ENCODE measurements around the gene ST6GALNAC1. TPM values are rescaled to one million over a fixed set of nuclear protein-coding genes. Genes with fewer than 3 reads are reported as not detected.

The ST6GALNAC1 gene
- total and polyA plus RNA-seq, 2 of the 8 experiments (the other 6 are each of a cell fraction or from before 2014, with no cell fraction given), result not detected

DNA sequence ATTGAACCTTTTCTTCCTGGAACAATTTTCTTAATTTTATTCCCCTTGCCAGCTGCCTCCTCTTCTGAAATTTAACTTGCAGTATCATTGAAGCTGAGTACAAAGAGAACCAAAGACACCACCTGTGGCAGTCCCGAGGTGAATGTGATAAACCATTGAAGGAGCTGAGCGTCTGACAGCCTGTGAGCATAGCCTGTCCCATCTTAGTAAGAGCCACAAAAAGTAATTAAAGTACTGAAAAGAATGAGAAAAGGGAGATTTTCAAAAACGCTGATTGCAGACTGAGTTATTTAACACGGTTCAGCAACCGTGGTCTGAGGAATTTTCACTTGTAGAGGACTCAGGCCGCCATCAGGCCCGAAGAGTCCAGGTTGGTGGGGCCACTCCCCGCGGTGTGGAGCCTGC, 27.2 kb upstream of the ST6GALNAC1 start:
- WGBS, 2 experiments (ENCODE audit: extremely low coverage in 1 of 2, insufficient coverage in 1 of 2, insufficient read length in 1 of 2, insufficient replicate concordance in 2 of 2, low coverage in 1 of 2, low lambda C conversion rate in 2 of 2, missing lambda C conversion rate in 1 of 2), result 62% methylated on average over 9 of the region's 9 CpGs; no CpG with 5 or more reads in 1 of the 2 experiments
- H2AFZ ChIP-seq (ENCODE audit: low read length), result peak overlapping the region; percentile 91
- no peak overlapping the region for H2BK120ac ChIP-seq (replicated peaks; ENCODE audit: low read depth, low read length)

More for the DNA sequence above, 27.2 kb upstream of the ST6GALNAC1 start:
- Histone ChIP-seq H3K27ac (ENCODE audit: low read depth, low read length) (peak overlapping the region; percentile 74; the same call in 1 of the 2 replicates), H4K91ac (replicated peaks; ENCODE audit: insufficient read length, low read length) (peak overlapping the region; percentile 6), H2BK20ac (ENCODE audit: low read length) (0 out of 2 replicates have a peak overlapping the region, but pooled peaks have one; percentile 3), H3K4ac (replicated peaks; ENCODE audit: insufficient read length, low read depth, low read length) (no peak overlapping the region), H3K18ac (ENCODE audit: extremely low read depth, low read length) (peak overlapping the region; percentile 91), H4K20me1 (replicated peaks in 1 of 2; ENCODE audit: control insufficient read depth in 1 of 2, insufficient read depth in 2 of 2, low read length in 2 of 2) (no peaks in the 10 kb centered on the region), H3K9ac (replicated peaks in 1 of 4; ENCODE audit: extremely low read depth in 1 of 4, low read depth in 3 of 4, low read length in 3 of 4) (peak overlapping the region in 1 of 4 experiments; percentile 51; a peak in 2 of 7 replicates), H2BK12ac (ENCODE audit: low read depth, low read length) (peak overlapping the region; percentile 45; the same call in 1 of the 2 replicates), H3K23ac (ENCODE audit: insufficient read length) (no peak overlapping the region), H4K5ac (ENCODE audit: insufficient read length, low read depth, low read length) (peak overlapping the region; percentile 17), H2BK5ac (ENCODE audit: low read depth, low read length) (peak overlapping the region; percentile 76), H4K8ac (ENCODE audit: extremely low read depth, insufficient read depth, low read length) (peak overlapping the region; percentile 62; the same call in 1 of the 2 replicates), H2BK15ac (ENCODE audit: low read length) (peak overlapping the region; percentile 53; the same call in 1 of the 2 replicates), H2AK5ac (ENCODE audit: low read depth, low read length) (no peak overlapping the region; the same call in 1 of the 2 replicates), H3K23me2 (ENCODE audit: low read depth, low read length) (peaks cover 10% of the 10 kb centered on the region), H3K4me1 (replicated peaks in 1 of 4; ENCODE audit: control insufficient read depth in 3 of 4, insufficient read depth in 4 of 4, low read length in 3 of 4) (peaks cover 3 to 10% (median 8%) of the 10 kb centered on the region in 4 experiments), H3K56ac (replicated peaks; ENCODE audit: insufficient read length, low read depth, low read length) (no peak overlapping the region), H3K9me3 (ENCODE audit: insufficient read depth in 2 of 2, low read depth in 1 of 2, low read length in 1 of 2) (no peaks in the 10 kb centered on the region), H3K4me2 (ENCODE audit: insufficient read depth in 1 of 2, low read depth in 2 of 2, low read length in 2 of 2) (peak overlapping the region; percentile 88), H3K36me3 (ENCODE audit: control insufficient read depth in 2 of 4, insufficient read depth in 4 of 4, low read length in 3 of 4) (no peaks in the 10 kb centered on the region), H3K79me2 (ENCODE audit: control insufficient read depth in 1 of 2, insufficient read depth in 2 of 2, low read length in 2 of 2) (no peaks in the 10 kb centered on the region), H3K14ac (ENCODE audit: insufficient read length) (no peak overlapping the region), H3K79me1 (ENCODE audit: low read depth, low read length) (no peaks in the 10 kb centered on the region), H3K4me3 (ENCODE audit: extremely low read depth in 1 of 4, insufficient read depth in 2 of 4, low read depth in 3 of 4, low read length in 4 of 4) (peak overlapping the region; percentile 32 to 82 (median 76); a peak in 6 of 8 replicates), H3K27me3 (replicated peaks in 1 of 4; ENCODE audit: control insufficient read depth in 3 of 4, extremely low read depth in 1 of 4, insufficient read depth in 3 of 4, low read length in 3 of 4) (no peaks in the 10 kb centered on the region)
- POLR2A ChIA-PET (ENCODE audit: partially characterized antibody), result interaction anchor here (0.6 to 2.1 kb wide), 10 partner anchors 8 to 176 kb away, joined by 3 to 18 read pairs (median 4); partner anchors contain the start of gene METTL23
- DNase-seq (ENCODE audit: low read depth in 1 of 2, low spot score in 2 of 2) (no peak), FAIRE-seq (no peak)
- CTCF ChIA-PET (ENCODE audit: partially characterized antibody), result interaction anchor here (0.8 to 3.6 kb wide), 7 partner anchors 11 to 130 kb away, joined by 3 to 43 read pairs (median 3); partner anchors contain the start of gene PRCD
- TF ChIP-seq ASH2L (IDR thresholded peaks at IDR 0.05; ENCODE audit: low read length) (no peak), KDM5A (IDR thresholded peaks at IDR 0.05; ENCODE audit: low read length) (no peak), TCF12 (IDR thresholded peaks at IDR 0.05; ENCODE audit: low read depth, low read length) (no peak), TBP (IDR thresholded peaks at IDR 0.05; ENCODE audit: low read depth, low read length) (no peak), KDM1A (IDR thresholded peaks at IDR 0.05; ENCODE audit: borderline replicate concordance, low read length) (no peak), ZNF274 (IDR thresholded peaks at IDR 0.05; ENCODE audit: borderline replicate concordance, extremely low read depth, low read length) (no peak), TAF7 (optimal IDR thresholded peaks at IDR 0.05; ENCODE audit: borderline replicate concordance, low read depth, low read length) (no peak), EGR1 (IDR thresholded peaks at IDR 0.05; ENCODE audit: borderline replicate concordance, low read depth, low read length) (no peak)
- TF ChIP-seq, protein P1, sequence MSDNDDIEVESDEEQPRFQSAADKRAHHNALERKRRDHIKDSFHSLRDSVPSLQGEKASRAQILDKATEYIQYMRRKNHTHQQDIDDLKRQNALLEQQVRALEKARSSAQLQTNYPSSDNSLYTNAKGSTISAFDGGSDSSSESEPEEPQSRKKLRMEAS (IDR thresholded peaks at IDR 0.05), result no peak
